Ishikawa (cell line): ENCODE results near the gene KCNH5.

Source experiments
- CEBPB ChIP-seq: IDR thresholded peaks from 2 replicates; pipeline ENCODE4 v1.6.1; 2012
- CREB1 ChIP-seq: IDR thresholded peaks from 2 replicates; pipeline ENCODE4 v1.6.1; 2012; ENCODE audit warnings: low read depth
- EGR1 ChIP-seq: IDR thresholded peaks from 2 replicates; pipeline ENCODE4 v1.6.1; 2012
- EP300 ChIP-seq: IDR thresholded peaks from 2 replicates; pipeline ENCODE4 v1.6.1; 2012; ENCODE audit warnings: borderline replicate concordance
- FOXM1 ChIP-seq: IDR thresholded peaks from 2 replicates; pipeline ENCODE4 v1.6.1; 2012; ENCODE audit warnings: low read depth, borderline replicate concordance
- NFIC ChIP-seq: IDR thresholded peaks from 2 replicates; pipeline ENCODE4 v1.6.1; 2012
- RAD21 ChIP-seq: IDR thresholded peaks from 2 replicates; pipeline ENCODE4 v1.6.1; 2012; ENCODE audit warnings: low read depth
- TAF1 ChIP-seq: IDR thresholded peaks from 2 replicates; pipeline ENCODE4 v1.6.1; 2012; ENCODE audit warnings: low read depth, mild to moderate bottlenecking
- TCF12 ChIP-seq: IDR thresholded peaks from 2 replicates; pipeline ENCODE4 v1.6.1; 2012; ENCODE audit warnings: low read depth
- TEAD4 ChIP-seq: IDR thresholded peaks from 2 replicates; pipeline ENCODE4 v1.6.1; 2012
- YY1 ChIP-seq: IDR thresholded peaks from 2 replicates; pipeline ENCODE4 v1.6.1; 2012; ENCODE audit warnings: low read depth
- ZBTB7A ChIP-seq: IDR thresholded peaks from 2 replicates; pipeline ENCODE4 v1.6.1; 2012; ENCODE audit warnings: low read depth
- TF ChIP-seq, protein P1 (sequence below): IDR thresholded peaks from 2 replicates; pipeline ENCODE4 v1.6.1; 2012
- TF ChIP-seq, protein P2 (sequence below): IDR thresholded peaks from 2 replicates; pipeline ENCODE4 v1.6.1; 2012; ENCODE audit warnings: low read depth, mild to moderate bottlenecking
- TF ChIP-seq, protein P3 (sequence below): IDR thresholded peaks from 2 replicates; pipeline ENCODE4 v1.6.1; 2012

The KCNH5 gene

DNA sequence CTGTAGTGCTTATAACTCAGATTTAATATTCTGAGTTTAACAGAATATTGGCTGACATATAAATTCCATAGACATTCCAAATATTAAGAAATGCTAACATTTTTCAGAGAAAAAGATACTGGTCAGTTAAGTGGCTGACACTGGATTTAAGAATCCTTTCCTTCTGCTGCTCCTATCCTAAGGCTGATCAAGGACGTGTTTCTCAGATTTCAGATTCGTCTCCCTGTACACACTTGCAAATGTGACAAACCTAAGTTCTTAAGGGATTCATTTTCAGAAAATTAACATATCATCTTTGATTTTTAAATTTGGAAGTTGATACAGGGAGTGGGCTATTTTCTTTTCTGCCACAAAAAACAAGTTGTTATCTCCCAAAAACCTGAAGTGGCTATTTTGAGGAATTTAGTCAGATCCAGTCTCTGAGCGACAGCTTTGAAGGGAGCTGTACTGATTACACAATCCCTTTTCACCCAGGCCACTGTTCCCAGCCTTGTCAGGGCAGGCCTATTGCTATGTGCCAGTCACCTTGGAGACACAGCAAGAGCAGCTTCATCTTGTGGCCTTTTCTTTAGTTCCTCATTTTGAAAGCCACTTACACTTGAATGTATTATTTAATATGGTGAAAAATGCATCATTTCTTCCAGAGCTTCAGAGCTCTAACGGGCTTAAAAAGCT is 370.6 kb downstream of the KCNH5 start:
- TF ChIP-seq ZBTB7A (no peak), TEAD4 (no peak), FOXM1 (no peak), EGR1 (no peak), CEBPB (no peak), RAD21 (no peak), NFIC (no peak), EP300 (no peak), TAF1 (no peak), YY1 (no peak), CREB1 (no peak), TCF12 (no peak)
- TF ChIP-seq, protein P1, sequence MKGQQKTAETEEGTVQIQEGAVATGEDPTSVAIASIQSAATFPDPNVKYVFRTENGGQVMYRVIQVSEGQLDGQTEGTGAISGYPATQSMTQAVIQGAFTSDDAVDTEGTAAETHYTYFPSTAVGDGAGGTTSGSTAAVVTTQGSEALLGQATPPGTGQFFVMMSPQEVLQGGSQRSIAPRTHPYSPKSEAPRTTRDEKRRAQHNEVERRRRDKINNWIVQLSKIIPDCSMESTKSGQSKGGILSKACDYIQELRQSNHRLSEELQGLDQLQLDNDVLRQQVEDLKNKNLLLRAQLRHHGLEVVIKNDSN: no peak
- TF ChIP-seq, protein P2, sequence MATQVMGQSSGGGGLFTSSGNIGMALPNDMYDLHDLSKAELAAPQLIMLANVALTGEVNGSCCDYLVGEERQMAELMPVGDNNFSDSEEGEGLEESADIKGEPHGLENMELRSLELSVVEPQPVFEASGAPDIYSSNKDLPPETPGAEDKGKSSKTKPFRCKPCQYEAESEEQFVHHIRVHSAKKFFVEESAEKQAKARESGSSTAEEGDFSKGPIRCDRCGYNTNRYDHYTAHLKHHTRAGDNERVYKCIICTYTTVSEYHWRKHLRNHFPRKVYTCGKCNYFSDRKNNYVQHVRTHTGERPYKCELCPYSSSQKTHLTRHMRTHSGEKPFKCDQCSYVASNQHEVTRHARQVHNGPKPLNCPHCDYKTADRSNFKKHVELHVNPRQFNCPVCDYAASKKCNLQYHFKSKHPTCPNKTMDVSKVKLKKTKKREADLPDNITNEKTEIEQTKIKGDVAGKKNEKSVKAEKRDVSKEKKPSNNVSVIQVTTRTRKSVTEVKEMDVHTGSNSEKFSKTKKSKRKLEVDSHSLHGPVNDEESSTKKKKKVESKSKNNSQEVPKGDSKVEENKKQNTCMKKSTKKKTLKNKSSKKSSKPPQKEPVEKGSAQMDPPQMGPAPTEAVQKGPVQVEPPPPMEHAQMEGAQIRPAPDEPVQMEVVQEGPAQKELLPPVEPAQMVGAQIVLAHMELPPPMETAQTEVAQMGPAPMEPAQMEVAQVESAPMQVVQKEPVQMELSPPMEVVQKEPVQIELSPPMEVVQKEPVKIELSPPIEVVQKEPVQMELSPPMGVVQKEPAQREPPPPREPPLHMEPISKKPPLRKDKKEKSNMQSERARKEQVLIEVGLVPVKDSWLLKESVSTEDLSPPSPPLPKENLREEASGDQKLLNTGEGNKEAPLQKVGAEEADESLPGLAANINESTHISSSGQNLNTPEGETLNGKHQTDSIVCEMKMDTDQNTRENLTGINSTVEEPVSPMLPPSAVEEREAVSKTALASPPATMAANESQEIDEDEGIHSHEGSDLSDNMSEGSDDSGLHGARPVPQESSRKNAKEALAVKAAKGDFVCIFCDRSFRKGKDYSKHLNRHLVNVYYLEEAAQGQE: no peak
- TF ChIP-seq, protein P3, sequence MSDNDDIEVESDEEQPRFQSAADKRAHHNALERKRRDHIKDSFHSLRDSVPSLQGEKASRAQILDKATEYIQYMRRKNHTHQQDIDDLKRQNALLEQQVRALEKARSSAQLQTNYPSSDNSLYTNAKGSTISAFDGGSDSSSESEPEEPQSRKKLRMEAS: no peak

DNA sequence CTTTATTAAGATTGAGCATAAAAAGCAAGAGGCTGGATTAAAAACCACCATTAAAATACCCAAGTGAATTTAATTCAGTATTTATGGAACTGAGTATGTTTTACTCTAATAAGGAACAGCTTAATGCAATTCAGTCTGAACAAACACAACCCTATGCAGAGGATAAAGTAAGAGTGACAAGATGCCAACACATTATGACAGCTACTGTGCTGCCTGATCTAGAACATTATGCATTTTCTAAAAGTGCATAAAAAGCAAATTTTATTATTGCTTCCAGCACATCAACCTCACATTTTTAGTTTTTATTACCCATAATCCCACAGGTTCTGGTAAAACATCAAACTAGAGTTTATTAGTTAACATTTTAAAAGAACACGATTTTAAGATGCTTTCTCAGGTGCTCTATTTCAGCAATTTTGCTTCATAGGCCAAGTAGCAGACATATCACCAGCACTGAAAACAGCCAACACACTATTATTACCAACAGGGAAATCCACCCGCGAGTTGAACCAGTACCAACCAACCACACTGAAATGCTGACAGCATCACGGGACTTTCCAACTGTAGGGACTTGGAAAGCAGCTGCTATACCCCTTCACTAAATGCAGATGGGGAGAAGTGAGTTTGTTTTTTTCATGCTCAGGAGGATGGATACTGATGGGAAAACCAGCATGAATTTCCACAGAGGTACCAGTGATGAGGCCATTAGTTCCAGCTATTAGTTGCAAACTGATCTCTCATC is 372.1 kb downstream of the KCNH5 start:
- TF ChIP-seq TCF12 (no peak), EP300 (no peak), TEAD4 (no peak), TAF1 (no peak), ZBTB7A (no peak), EGR1 (no peak), YY1 (no peak), FOXM1 (no peak), CEBPB (no peak), RAD21 (no peak)
- TF ChIP-seq, protein P2: no peak
- TF ChIP-seq, protein P3: no peak

DNA sequence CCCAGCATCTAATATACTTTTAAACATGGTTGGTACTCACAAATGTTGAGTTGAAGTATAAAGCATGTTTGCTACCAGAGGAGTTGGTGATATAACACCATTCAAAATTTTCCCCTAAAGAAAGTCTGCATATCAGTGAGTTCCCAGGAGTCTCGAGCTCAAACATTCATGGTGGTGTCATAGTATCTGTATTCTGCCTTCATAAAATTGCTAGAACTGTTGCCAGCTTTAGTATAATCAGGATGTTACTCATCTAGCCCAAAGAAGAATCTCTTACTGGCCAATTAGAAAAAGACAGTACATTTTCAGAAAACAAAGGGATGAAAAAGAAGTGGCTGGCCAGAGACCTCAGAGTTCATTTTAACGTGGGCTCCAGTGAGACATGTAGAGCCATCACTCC is 374.7 kb downstream of the KCNH5 start:
- TF ChIP-seq FOXM1: no peak
- TF ChIP-seq, protein P2: no peak
- no peak for TF ChIP-seq NFIC
- no peak for TF ChIP-seq EGR1
- TF ChIP-seq, protein P3: no peak
- no peak for TF ChIP-seq EP300
- no peak for TF ChIP-seq CEBPB
- TF ChIP-seq CREB1: no peak
- no peak for TF ChIP-seq YY1
- no peak for TF ChIP-seq TEAD4
- TF ChIP-seq TCF12: no peak
- TF ChIP-seq, protein P1: no peak
- TF ChIP-seq ZBTB7A: no peak
- no peak for TF ChIP-seq TAF1
- TF ChIP-seq RAD21: no peak

DNA sequence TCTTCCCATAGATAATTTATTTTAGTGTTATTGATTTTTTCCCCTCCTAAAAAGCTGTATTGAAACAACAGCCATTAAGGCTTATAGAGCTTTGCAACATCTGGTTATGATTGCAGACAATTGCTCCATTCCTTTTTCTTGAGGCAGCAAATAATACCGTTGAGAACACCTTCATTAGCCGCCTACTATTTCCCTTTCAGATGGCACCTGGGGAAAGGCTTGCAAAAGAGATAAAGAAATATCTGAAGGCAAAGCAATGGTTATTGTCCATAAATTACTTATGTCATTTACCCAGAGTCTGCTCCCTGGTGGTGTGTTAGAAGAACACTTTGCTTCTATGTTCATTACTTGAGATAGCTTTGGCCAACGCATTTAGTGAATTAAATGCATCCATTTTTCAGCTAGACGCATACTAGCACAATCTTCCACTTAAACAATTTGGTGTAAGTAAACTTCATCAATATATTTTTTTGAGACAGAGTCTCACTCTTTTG is 377.8 kb downstream of the KCNH5 start:
- TF ChIP-seq TAF1 (no peak), EGR1 (no peak), CEBPB (no peak), TEAD4 (no peak)
- TF ChIP-seq, protein P1: no peak
- TF ChIP-seq, protein P3: no peak
- TF ChIP-seq, protein P2: no peak
